ENCODE results near the gene C5orf52.
"Not testable (repeated sequence)": the region's sequence is repeated elsewhere in the genome, so short reads cannot be mapped to it uniquely, and the experiment has no call there.

The C5orf52 gene

GRCh38 chr5:157696154-157696553, 24.8 kb downstream of the C5orf52 start:
- H3K27me3 ChIP-seq (ENCODE audit: control insufficient read depth, insufficient read depth, low read length); H3K27ac ChIP-seq (ENCODE audit: low read length); DNase-seq (ENCODE audit: low read depth, low spot score); H3K9me3 ChIP-seq (ENCODE audit: control insufficient read depth, insufficient read depth, low read length); H3K36me3 ChIP-seq (ENCODE audit: control insufficient read depth, insufficient read depth, low read length); H3K4me1 ChIP-seq (ENCODE audit: control insufficient read depth, insufficient read depth, low read length); H3K4me3 ChIP-seq (ENCODE audit: low read length): not testable (repeated sequence)
- WGBS (ENCODE audit: insufficient coverage, insufficient read length) = no CpG with 5 or more reads among the region's 3 CpGs

- not testable (repeated sequence) for DNase-seq (ENCODE audit: low read depth, low spot score); H3K4me1 ChIP-seq (ENCODE audit: control insufficient read depth, insufficient read depth, low read length); H3K27me3 ChIP-seq (ENCODE audit: control insufficient read depth, insufficient read depth, low read length); H3K27ac ChIP-seq (ENCODE audit: low read length); H3K9me3 ChIP-seq (ENCODE audit: control insufficient read depth, insufficient read depth, low read length); H3K36me3 ChIP-seq (ENCODE audit: control insufficient read depth, insufficient read depth, low read length); H3K4me3 ChIP-seq (ENCODE audit: low read length)
- no CpG with 5 or more reads among the region's 4 CpGs for WGBS (ENCODE audit: insufficient coverage, insufficient read length)
Measured at GRCh38 chr5:157698674-157699073, 27.3 kb downstream of the C5orf52 start.

GRCh38 chr5:157703736-157704135, 32.4 kb downstream of the C5orf52 start:
- no peak for DNase-seq (ENCODE audit: low read depth, low spot score)
- Histone ChIP-seq H3K4me1 (ENCODE audit: control insufficient read depth, insufficient read depth, low read length) (no peaks in the 10 kb centered on the region), H3K27me3 (ENCODE audit: control insufficient read depth, insufficient read depth, low read length) (no peaks in the 10 kb centered on the region), H3K36me3 (ENCODE audit: control insufficient read depth, insufficient read depth, low read length) (no peaks in the 10 kb centered on the region), H3K27ac (ENCODE audit: low read length) (no peak overlapping the region), H3K4me3 (ENCODE audit: low read length) (no peak overlapping the region), H3K9me3 (ENCODE audit: control insufficient read depth, insufficient read depth, low read length) (no peaks in the 10 kb centered on the region; the same call in 1 of the 2 replicates)
- WGBS (ENCODE audit: insufficient coverage, insufficient read length) = no CpG with 5 or more reads among the region's 3 CpGs

- no peaks in the 10 kb centered on the region for H3K9me3 ChIP-seq (ENCODE audit: control insufficient read depth, insufficient read depth, low read length)
- H3K27me3 ChIP-seq (ENCODE audit: control insufficient read depth, insufficient read depth, low read length) = no peaks in the 10 kb centered on the region
- no peak overlapping the region for H3K27ac ChIP-seq (ENCODE audit: low read length)
- no CpG with 5 or more reads among the region's 1 CpG for WGBS (ENCODE audit: insufficient coverage, insufficient read length)
- H3K4me1 ChIP-seq (ENCODE audit: control insufficient read depth, insufficient read depth, low read length) = no peaks in the 10 kb centered on the region
- no peaks in the 10 kb centered on the region for H3K36me3 ChIP-seq (ENCODE audit: control insufficient read depth, insufficient read depth, low read length)
- DNase-seq (ENCODE audit: low read depth, low spot score) = no peak
- no peak overlapping the region for H3K4me3 ChIP-seq (ENCODE audit: low read length)
Measured at GRCh38 chr5:157708866-157709265, 37.5 kb downstream of the C5orf52 start.

- Histone ChIP-seq H3K9me3 (ENCODE audit: control insufficient read depth, insufficient read depth, low read length) (no peaks in the 10 kb centered on the region), H3K4me1 (ENCODE audit: control insufficient read depth, insufficient read depth, low read length) (no peaks in the 10 kb centered on the region), H3K36me3 (ENCODE audit: control insufficient read depth, insufficient read depth, low read length) (no peaks in the 10 kb centered on the region), H3K27me3 (ENCODE audit: control insufficient read depth, insufficient read depth, low read length) (no peaks in the 10 kb centered on the region), H3K27ac (ENCODE audit: low read length) (no peak overlapping the region), H3K4me3 (ENCODE audit: low read length) (no peak overlapping the region)
- DNase-seq (ENCODE audit: low read depth, low spot score) = no peak
Measured at GRCh38 chr5:157709346-157709745, 38.0 kb downstream of the C5orf52 start.

GRCh38 chr5:157710431-157710830, 39.1 kb downstream of the C5orf52 start:
- Histone ChIP-seq H3K9me3 (ENCODE audit: control insufficient read depth, insufficient read depth, low read length) (no peaks in the 10 kb centered on the region), H3K4me1 (ENCODE audit: control insufficient read depth, insufficient read depth, low read length) (no peaks in the 10 kb centered on the region), H3K4me3 (ENCODE audit: low read length) (no peak overlapping the region), H3K27ac (ENCODE audit: low read length) (no peak overlapping the region), H3K27me3 (ENCODE audit: control insufficient read depth, insufficient read depth, low read length) (no peaks in the 10 kb centered on the region), H3K36me3 (ENCODE audit: control insufficient read depth, insufficient read depth, low read length) (no peaks in the 10 kb centered on the region)
- DNase-seq (ENCODE audit: low read depth, low spot score) = no peak
- no CpG with 5 or more reads among the region's 3 CpGs for WGBS (ENCODE audit: insufficient coverage, insufficient read length)

- Histone ChIP-seq H3K9me3 (ENCODE audit: control insufficient read depth, insufficient read depth, low read length) (no peaks in the 10 kb centered on the region), H3K4me3 (ENCODE audit: low read length) (no peak overlapping the region), H3K27ac (ENCODE audit: low read length) (no peak overlapping the region), H3K36me3 (ENCODE audit: control insufficient read depth, insufficient read depth, low read length) (no peaks in the 10 kb centered on the region), H3K27me3 (ENCODE audit: control insufficient read depth, insufficient read depth, low read length) (no peaks in the 10 kb centered on the region), H3K4me1 (ENCODE audit: control insufficient read depth, insufficient read depth, low read length) (no peaks in the 10 kb centered on the region)
- no CpG with 5 or more reads among the region's 2 CpGs for WGBS (ENCODE audit: insufficient coverage, insufficient read length)
- DNase-seq (ENCODE audit: low read depth, low spot score) = no peak
Measured at GRCh38 chr5:157710882-157711281, 39.5 kb downstream of the C5orf52 start.

- Histone ChIP-seq H3K27me3 (ENCODE audit: control insufficient read depth, insufficient read depth, low read length) (no peaks in the 10 kb centered on the region), H3K4me3 (ENCODE audit: low read length) (no peak overlapping the region), H3K4me1 (ENCODE audit: control insufficient read depth, insufficient read depth, low read length) (no peaks in the 10 kb centered on the region), H3K9me3 (ENCODE audit: control insufficient read depth, insufficient read depth, low read length) (no peaks in the 10 kb centered on the region), H3K27ac (ENCODE audit: low read length) (no peak overlapping the region), H3K36me3 (ENCODE audit: control insufficient read depth, insufficient read depth, low read length) (no peaks in the 10 kb centered on the region)
- no peak for DNase-seq (ENCODE audit: low read depth, low spot score)
- no CpG with 5 or more reads among the region's 4 CpGs for WGBS (ENCODE audit: insufficient coverage, insufficient read length)
Measured at GRCh38 chr5:157713830-157714595, 42.7 kb downstream of the C5orf52 start.

GRCh38 chr5:157714596-157714864, 43.2 kb downstream of the C5orf52 start:
- Histone ChIP-seq H3K9me3 (ENCODE audit: control insufficient read depth, insufficient read depth, low read length) (no peaks in the 10 kb centered on the region), H3K27ac (ENCODE audit: low read length) (no peak overlapping the region), H3K4me3 (ENCODE audit: low read length) (no peak overlapping the region), H3K27me3 (ENCODE audit: control insufficient read depth, insufficient read depth, low read length) (no peaks in the 10 kb centered on the region), H3K36me3 (ENCODE audit: control insufficient read depth, insufficient read depth, low read length) (no peaks in the 10 kb centered on the region), H3K4me1 (ENCODE audit: control insufficient read depth, insufficient read depth, low read length) (no peaks in the 10 kb centered on the region)
- DNase-seq (ENCODE audit: low read depth, low spot score) = no peak

GRCh38 chr5:157718519-157718918, 47.2 kb downstream of the C5orf52 start:
- Histone ChIP-seq H3K4me3 (ENCODE audit: low read length) (no peak overlapping the region), H3K27ac (ENCODE audit: low read length) (no peak overlapping the region), H3K9me3 (ENCODE audit: control insufficient read depth, insufficient read depth, low read length) (no peaks in the 10 kb centered on the region), H3K27me3 (ENCODE audit: control insufficient read depth, insufficient read depth, low read length) (no peaks in the 10 kb centered on the region), H3K36me3 (ENCODE audit: control insufficient read depth, insufficient read depth, low read length) (no peaks in the 10 kb centered on the region), H3K4me1 (ENCODE audit: control insufficient read depth, insufficient read depth, low read length) (no peaks in the 10 kb centered on the region)
- DNase-seq (ENCODE audit: low read depth, low spot score) = no peak
- no CpG with 5 or more reads among the region's 4 CpGs for WGBS (ENCODE audit: insufficient coverage, insufficient read length)

- H3K27ac ChIP-seq (ENCODE audit: low read length) = no peak overlapping the region
Measured at GRCh38 chr5:157719245-157719644, 47.9 kb downstream of the C5orf52 start.

More at GRCh38 chr5:157719245-157719644, 47.9 kb downstream of the C5orf52 start:
- no peaks in the 10 kb centered on the region for H3K9me3 ChIP-seq (ENCODE audit: control insufficient read depth, insufficient read depth, low read length)
- no CpG with 5 or more reads among the region's 2 CpGs for WGBS (ENCODE audit: insufficient coverage, insufficient read length)
- H3K4me1 ChIP-seq (ENCODE audit: control insufficient read depth, insufficient read depth, low read length) = no peaks in the 10 kb centered on the region
- DNase-seq (ENCODE audit: low read depth, low spot score) = no peak
- H3K36me3 ChIP-seq (ENCODE audit: control insufficient read depth, insufficient read depth, low read length) = no peaks in the 10 kb centered on the region
- no peak overlapping the region for H3K4me3 ChIP-seq (ENCODE audit: low read length)
- H3K27me3 ChIP-seq (ENCODE audit: control insufficient read depth, insufficient read depth, low read length) = no peaks in the 10 kb centered on the region

All from iPS DF 6.9 (cell line).